ENCODE measurements around the gene GRIN2A.

GRCh38 chr16:10013774-10014173, 168.5 kb downstream of the GRIN2A start:
- no peak for TF ChIP-seq YY1 (IDR thresholded peaks at IDR 0.05; ENCODE audit: insufficient read depth, insufficient read length)
- TF ChIP-seq ZNF274 (IDR thresholded peaks at IDR 0.05; ENCODE audit: low read depth, low read length), result no peak

All from NT2/D1 (cell line).